Measurements from ENCODE around the gene SSTR5.

SSTR5 gene

GRCh38 chr16:1045310-1045992, 27.1 kb upstream of the SSTR5 start:
- DNase-seq, result no peak
- TF ChIP-seq GATA1 (IDR thresholded peaks at IDR 0.05; ENCODE audit: low read depth, low read length) (no peak), POLR2A (IDR thresholded peaks at IDR 0.05; ENCODE audit: low read length) (no peak)

- no peak for DNase-seq
- TF ChIP-seq POLR2A (IDR thresholded peaks at IDR 0.05; ENCODE audit: low read length), result no peak
- TF ChIP-seq GATA1 (IDR thresholded peaks at IDR 0.05; ENCODE audit: low read depth, low read length), result no peak
Measured at GRCh38 chr16:1045993-1046911, 26.3 kb upstream of the SSTR5 start.

- no peak for DNase-seq
- TF ChIP-seq POLR2A (IDR thresholded peaks at IDR 0.05; ENCODE audit: low read length) (no peak), GATA1 (IDR thresholded peaks at IDR 0.05; ENCODE audit: low read depth, low read length) (no peak)
Measured at GRCh38 chr16:1047123-1047522, 25.4 kb upstream of the SSTR5 start.

GRCh38 chr16:1047801-1048200, 24.7 kb upstream of the SSTR5 start:
- no peak for DNase-seq
- TF ChIP-seq POLR2A (IDR thresholded peaks at IDR 0.05; ENCODE audit: low read length) (no peak), GATA1 (IDR thresholded peaks at IDR 0.05; ENCODE audit: low read depth, low read length) (no peak)

GRCh38 chr16:1048442-1049112, 24.0 kb upstream of the SSTR5 start:
- no peak for DNase-seq
- TF ChIP-seq POLR2A (IDR thresholded peaks at IDR 0.05; ENCODE audit: low read length) (no peak), GATA1 (IDR thresholded peaks at IDR 0.05; ENCODE audit: low read depth, low read length) (no peak)

GRCh38 chr16:1049113-1049975, 23.2 kb upstream of the SSTR5 start:
- no peak for DNase-seq
- TF ChIP-seq POLR2A (IDR thresholded peaks at IDR 0.05; ENCODE audit: low read length) (no peak), GATA1 (IDR thresholded peaks at IDR 0.05; ENCODE audit: low read depth, low read length) (no peak)

GRCh38 chr16:1049976-1050247, 22.6 kb upstream of the SSTR5 start:
- no peak for DNase-seq
- TF ChIP-seq GATA1 (IDR thresholded peaks at IDR 0.05; ENCODE audit: low read depth, low read length) (no peak), POLR2A (IDR thresholded peaks at IDR 0.05; ENCODE audit: low read length) (no peak)

- DNase-seq, result no peak
- TF ChIP-seq POLR2A (IDR thresholded peaks at IDR 0.05; ENCODE audit: low read length) (no peak), GATA1 (IDR thresholded peaks at IDR 0.05; ENCODE audit: low read depth, low read length) (no peak)
Measured at GRCh38 chr16:1050516-1050915, 22.0 kb upstream of the SSTR5 start.

GRCh38 chr16:1050921-1051320, 21.6 kb upstream of the SSTR5 start:
- no peak for TF ChIP-seq GATA1 (IDR thresholded peaks at IDR 0.05; ENCODE audit: low read depth, low read length)
- no peak for TF ChIP-seq POLR2A (IDR thresholded peaks at IDR 0.05; ENCODE audit: low read length)
- no peak for DNase-seq

- no peak for DNase-seq
- TF ChIP-seq GATA1 (IDR thresholded peaks at IDR 0.05; ENCODE audit: low read depth, low read length) (no peak), POLR2A (IDR thresholded peaks at IDR 0.05; ENCODE audit: low read length) (no peak)
Measured at GRCh38 chr16:1051446-1051845, 21.1 kb upstream of the SSTR5 start.

GRCh38 chr16:1052721-1053120, 19.8 kb upstream of the SSTR5 start:
- TF ChIP-seq POLR2A (IDR thresholded peaks at IDR 0.05; ENCODE audit: low read length) (no peak), GATA1 (IDR thresholded peaks at IDR 0.05; ENCODE audit: low read depth, low read length) (no peak)

GRCh38 chr16:1053121-1053521, 19.4 kb upstream of the SSTR5 start:
- no peak for DNase-seq
- TF ChIP-seq GATA1 (IDR thresholded peaks at IDR 0.05; ENCODE audit: low read depth, low read length), result no peak
- TF ChIP-seq POLR2A (IDR thresholded peaks at IDR 0.05; ENCODE audit: low read length), result no peak

More at GRCh38 chr16:1052721-1053120, 19.8 kb upstream of the SSTR5 start:
- no peak for DNase-seq

- TF ChIP-seq POLR2A (IDR thresholded peaks at IDR 0.05; ENCODE audit: low read length), result no peak
- TF ChIP-seq GATA1 (IDR thresholded peaks at IDR 0.05; ENCODE audit: low read depth, low read length), result no peak
- DNase-seq, result no peak
Measured at GRCh38 chr16:1053700-1054368, 18.7 kb upstream of the SSTR5 start.

Data from erythroblast (primary cell).